ENCODE measurements around the gene CCL8.

Gene CCL8

GRCh38 chr17:34319039-34319483 lies at the start of gene CCL8:
Gene CCL8, plus strand, starts transcription at chr17:34319435. Its CDS starts 67 bp downstream, at chr17:34319502.
- DNase-seq = no peak

DNA sequence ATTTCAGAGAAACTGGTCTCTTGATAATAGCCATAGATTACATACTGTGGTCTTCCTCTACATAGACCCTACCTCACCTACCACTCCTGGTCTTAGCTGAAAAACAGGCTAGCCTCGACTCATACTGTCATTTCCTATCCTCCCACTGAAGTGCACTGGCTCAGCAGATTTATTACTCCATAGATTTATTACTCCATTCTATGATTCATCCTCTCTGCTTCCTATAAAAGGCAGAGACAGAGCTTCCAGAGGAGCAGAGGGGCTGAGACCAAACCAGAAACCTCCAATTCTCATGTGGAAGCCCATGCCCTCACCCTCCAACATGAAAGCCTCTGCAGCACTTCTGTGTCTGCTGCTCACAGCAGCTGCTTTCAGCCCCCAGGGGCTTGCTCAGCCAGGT lies 49.3 kb upstream of the CCL8 start, which contains the start of gene CCL7:
CCL7 (plus strand) TSS at position 253 of the 400 bp plus-strand sequence; CDS start at position 323, 70 bp downstream.
- no peak for DNase-seq

DNA sequence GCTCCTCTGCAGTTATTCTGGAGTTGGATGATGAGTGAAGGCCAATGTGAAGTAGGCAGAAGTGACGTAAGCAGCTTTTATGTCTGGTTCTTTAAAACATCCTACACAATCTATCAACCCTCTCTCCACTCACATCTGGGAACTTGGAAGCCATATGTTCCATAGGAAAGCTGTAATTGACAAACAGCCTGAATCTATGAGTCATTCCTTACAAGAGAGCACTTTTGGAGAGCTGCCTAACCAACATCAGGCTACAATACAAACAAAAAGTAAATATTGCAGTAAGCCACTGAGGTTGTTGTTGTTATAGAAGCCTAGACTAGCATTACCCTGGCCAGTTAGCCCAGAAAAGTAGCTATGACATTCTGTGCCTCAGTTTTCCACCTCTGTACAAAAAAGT lies 43.4 kb upstream of the CCL8 start:
- DNase-seq = no peak

- no peak for DNase-seq
Measured at GRCh38 chr17:34276826-34277225, 42.4 kb upstream of the CCL8 start.

DNA sequence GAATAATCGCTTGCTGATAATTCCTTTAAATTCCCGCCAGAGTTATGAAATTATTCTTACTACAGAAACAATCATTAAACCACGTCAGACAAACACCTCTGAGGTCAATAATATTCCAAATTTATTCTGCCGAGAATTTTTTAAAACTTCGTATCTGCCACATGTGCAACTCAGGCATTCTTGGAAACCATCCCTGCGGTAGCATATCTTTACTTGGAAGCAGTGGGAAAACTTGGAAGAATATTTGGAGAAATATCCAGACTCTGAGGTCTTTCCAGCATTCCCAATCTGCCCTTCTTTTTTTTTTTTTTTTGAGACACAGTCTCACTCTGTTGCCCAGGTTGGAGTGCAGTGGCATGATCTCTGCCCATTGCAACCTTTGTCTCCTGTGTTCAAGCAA lies 35.7 kb upstream of the CCL8 start:
- DNase-seq = no peak

DNA sequence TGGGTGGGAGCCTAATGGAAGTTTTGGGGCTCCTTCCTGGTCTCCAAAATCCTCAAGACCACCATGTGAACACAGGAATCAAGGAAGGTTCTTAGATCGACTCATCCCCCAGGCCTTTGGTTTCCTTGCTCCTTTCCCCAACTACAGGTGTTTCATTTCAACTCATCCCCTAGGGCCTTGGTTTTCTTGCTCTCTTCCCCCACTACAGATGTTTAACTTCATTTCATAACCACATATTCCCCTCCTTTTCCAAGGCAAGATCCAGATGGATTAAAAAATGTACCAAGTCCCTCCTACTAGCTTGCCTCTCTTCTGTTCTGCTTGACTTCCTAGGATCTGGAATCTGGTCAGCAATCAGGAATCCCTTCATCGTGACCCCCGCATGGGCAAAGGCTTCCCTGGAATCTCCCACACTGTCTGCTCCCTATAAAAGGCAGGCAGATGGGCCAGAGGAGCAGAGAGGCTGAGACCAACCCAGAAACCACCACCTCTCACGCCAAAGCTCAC lies 33.9 kb upstream of the CCL8 start, which contains the start of gene CCL11:
CCL11 (plus strand) TSS at position 457 of the 507 bp plus-strand sequence. CDS start 67 bp downstream, outside the sequence.
- DNase-seq = no peak

- no peak for DNase-seq
Measured at GRCh38 chr17:34287875-34288274, 31.4 kb upstream of the CCL8 start.

- DNase-seq = no peak
Measured at GRCh38 chr17:34290586-34290985, 28.6 kb upstream of the CCL8 start.

DNA sequence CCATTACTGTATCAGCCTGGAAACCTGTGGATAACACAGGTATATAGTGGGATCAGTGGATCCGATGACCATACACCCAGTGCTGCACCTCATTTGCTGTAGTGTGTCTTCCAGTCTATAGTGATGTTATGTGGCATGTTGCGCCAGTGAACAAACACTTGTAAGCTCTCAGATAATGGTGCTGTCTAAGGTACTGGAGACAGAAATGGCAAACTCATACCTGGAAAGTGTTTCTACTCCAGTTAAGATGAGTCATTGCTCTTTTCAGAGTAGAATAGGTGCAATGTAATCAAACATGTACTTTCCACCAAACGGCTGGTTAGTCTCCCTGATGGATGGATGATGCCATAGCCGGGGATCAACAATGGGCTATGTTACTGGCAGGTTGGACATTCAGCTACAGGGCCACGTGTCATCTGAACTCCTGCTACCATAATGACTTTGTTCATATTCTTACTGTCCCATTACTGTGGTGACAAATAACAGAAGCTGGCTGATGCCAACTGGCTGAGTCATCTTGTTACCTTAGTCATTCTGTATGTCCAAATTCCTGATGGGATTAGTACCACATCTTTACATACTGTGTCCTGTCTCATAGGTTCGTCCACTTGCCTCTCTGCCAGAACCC lies 27.4 kb upstream of the CCL8 start:
- DNase-seq = no peak

DNA sequence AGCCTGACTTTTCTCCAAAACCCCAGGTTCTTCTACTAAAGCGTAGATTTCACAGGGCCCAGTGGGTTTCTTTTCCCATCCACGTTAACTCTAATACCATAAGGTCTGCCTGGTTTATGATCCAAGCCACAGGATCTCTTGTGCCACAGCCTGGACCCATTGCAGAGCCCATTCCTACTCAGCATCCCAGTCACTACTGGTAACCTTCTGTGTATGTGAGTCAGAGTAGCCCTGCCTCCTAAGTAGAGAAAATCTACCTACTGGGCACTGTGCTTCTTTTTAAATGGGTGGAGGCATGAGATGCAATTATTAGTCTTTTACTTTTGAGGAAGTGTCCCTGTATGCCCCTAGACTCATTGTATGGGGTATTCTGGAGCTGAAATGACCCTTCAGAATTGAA lies 20.2 kb upstream of the CCL8 start:
- no peak for DNase-seq

- DNase-seq = no peak
Measured at GRCh38 chr17:34299956-34300577, 19.2 kb upstream of the CCL8 start.

DNA sequence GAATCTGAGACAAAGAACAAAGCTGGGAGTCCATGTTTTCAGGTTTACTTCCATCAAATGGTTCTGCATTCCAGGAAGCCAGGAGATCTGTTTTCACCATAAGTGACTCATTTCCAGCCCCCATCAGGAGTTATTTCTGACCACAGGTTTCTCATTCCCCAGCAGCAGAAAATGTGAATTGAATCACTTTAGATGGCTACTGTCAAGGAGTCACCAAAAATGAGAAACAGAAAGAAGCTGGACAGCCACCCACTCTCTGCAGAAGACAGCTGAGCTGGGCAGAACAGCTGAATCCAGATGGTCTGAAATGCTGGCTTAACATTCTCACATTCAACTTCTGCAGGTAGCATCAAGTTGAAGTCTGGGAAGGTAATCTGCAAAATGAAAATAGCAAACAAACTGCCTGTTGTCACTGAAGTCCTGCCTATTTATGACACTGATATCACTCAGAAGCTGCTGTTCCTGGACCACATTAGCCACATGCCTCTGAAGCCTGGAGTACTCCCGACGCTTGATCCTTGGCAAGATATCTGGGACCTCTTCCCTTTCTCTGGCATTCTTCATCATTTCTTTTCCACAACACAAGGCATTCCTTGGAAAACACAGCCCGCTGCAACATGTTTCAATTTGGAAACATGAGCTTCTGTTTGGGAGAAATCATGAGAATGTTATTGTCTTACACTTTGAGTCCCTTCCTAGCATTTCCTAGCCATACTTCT lies 18.4 kb upstream of the CCL8 start:
- no peak for DNase-seq

- DNase-seq = no peak
Measured at GRCh38 chr17:34301986-34302385, 17.2 kb upstream of the CCL8 start.

DNA sequence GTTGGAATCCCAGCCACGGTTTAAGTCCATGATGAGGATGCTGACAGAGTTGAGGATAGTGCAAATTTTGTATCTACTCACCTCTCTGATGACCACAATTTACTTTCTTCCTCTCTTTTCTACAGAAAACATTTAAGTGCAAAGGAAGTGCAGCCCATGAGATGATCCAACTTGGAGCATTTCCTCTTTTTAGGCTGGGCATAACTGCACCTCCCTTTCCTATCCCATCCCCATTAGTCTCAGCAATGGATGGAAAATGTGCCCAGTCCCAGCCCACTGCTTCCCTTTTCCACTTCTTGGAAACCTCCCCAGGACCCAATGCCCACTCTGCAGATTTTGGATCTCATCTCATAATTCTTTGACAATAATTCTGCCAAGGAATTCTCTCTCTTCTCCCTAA lies 16.6 kb upstream of the CCL8 start:
- no peak for DNase-seq

DNA sequence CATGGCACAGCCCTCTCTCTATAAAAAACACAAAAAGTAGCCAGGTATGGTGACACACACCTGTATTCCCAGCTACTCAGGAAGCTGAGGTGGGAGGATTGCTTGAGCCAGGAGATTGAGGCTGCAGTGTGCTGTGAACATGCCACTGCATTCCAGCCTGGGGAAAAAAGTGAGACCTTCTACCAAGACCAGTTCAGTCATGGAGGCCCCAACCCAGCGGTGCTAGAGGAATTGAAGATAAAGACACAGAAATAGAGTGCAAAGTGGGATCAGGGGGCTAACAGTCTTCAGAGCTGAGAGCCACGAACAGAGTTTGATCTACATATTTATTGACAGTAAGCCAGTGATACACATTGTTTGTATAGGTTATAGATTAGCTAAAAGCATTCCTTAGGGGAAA lies 15.6 kb upstream of the CCL8 start:
- no peak for DNase-seq

DNA sequence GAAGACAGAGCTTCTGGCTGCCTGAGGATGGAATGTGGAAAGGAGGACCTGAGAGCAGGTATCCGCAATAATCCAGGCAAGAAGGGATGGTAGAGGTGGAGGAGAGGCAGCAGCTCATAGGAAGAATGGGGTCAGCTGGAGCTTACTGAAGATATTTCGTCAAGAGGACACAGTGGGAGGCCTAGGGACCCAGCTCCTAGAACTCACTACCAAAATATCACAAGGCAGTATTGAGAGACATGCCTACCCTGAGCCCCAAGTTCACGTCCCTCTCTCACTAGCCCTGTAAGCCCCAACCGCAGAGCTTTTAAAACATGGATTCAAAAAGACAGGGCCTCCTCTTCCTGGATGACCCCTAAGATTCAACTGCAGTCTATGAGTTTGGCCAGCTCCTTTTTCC lies 14.2 kb upstream of the CCL8 start:
- DNase-seq = no peak

- DNase-seq = no peak
Measured at GRCh38 chr17:34305606-34306005, 13.6 kb upstream of the CCL8 start.

DNA sequence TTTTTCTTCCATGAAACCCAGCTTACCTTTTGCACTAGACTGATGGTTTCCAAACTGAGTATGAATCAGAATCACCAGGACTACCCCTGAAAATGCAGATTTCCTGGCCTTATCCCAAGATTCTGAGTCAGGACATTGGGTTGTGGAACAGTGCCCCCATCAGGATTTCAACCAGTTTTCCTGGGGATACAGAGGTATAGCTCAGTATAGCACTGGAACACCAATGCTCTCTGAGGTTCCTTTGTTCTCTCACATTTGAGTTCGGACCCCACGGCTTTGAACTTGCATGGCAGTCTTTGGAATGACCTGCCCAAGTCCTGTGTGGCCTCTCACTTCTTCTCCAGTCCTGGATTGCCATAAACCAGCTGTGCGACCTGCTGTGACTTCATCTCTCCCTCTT lies 12.8 kb upstream of the CCL8 start:
- DNase-seq = no peak

DNA sequence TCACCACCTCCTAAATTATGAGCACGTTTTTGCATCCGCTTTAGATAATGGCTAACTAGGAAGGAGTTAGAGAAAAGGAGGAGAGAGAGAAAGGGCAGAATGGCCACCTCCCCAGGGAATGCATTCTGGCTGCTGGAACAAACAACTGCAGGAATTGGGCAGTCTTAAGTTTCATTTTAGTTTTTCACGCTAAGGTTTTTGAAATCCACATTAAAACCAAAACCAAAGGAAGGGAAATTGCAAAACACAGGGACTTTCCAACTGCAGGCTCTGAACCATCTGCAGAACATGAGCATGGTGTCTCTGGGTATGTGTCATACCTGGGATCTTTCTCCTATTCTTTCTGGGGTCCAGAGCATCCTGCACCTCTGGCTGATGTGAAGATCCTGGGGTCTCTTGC lies 12.1 kb upstream of the CCL8 start:
- no peak for DNase-seq

DNA sequence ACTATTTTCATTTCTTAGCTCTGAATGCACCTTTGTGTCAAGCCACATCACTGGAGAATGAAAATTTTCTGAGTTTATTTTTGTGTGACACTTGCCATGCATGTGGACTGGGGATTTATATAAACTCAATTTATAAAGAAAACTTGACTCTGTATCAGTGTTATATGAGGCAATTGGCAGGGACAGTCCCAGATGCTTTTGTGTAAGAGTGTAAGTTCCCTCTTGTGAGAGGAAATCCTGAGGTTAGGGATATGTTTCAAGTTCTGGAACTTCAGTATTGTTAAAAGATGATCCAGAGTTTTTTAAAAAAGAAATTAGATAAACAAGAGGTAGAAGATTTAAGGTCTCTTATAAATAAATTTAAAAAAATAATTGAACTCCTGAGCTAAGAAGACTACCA lies 10.9 kb upstream of the CCL8 start:
- no peak for DNase-seq

DNA sequence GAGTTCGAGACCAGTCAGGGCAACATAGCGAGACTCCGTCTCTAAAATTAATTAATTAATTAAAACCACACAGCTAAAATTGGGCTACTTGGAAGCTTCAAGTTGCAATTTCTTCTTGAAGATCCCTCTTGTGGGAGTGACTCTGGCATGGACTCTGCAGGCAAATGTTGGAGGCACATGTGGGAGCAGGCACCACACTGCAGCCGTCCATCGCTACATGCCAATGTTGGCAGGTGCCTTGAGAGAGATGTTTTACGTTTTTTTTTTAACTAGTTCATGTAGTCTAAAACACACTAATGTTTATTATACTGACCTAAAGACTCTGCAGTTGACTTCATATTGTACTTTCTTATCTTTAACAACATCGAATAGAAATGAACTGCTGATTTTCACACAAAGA lies 7.9 kb upstream of the CCL8 start:
- DNase-seq = no peak

- DNase-seq = no peak
Measured at GRCh38 chr17:34312080-34312479, 7.2 kb upstream of the CCL8 start.

- no peak for DNase-seq
Measured at GRCh38 chr17:34313164-34313563, 6.1 kb upstream of the CCL8 start.

GRCh38 chr17:34314279-34314678 lies 5.0 kb upstream of the CCL8 start:
- DNase-seq = no peak

All from stimulated activated CD4-positive, alpha-beta T cell treated with anti-CD3 and anti-CD28 coated beads, Interleukin-4, amount 100 ng/mL, for 4 hours (primary cell).